H1 (cell line): ENCODE results near the gene ALPK3. TPM values are rescaled to one million over a fixed set of nuclear protein-coding genes. Genes with fewer than 3 reads are reported as not detected.

Experiments
- CTCF ChIA-PET: fragments of 300-600 bp; sonication (Branson Sonifier 250); formaldehyde crosslinking; loops from one replicate; lab custom pipeline; 2021; ENCODE audit not compliant: partially characterized antibody; lab: Charles Lee
- POLR2A ChIA-PET: fragments of 300-600 bp; sonication (Branson Sonifier 250); formaldehyde crosslinking; loops from one replicate; lab custom pipeline; 2021; ENCODE audit warnings: inconsistent platforms; ENCODE audit not compliant: partially characterized antibody; lab: Charles Lee
- DNase-seq, 2 experiments: peaks; one replicate each; pipeline versions ENCODE4 v3.0.0 to v3.0.0-alpha.2; 2010 to 2022; ENCODE audit warnings: low spot score in 2 of 2, low read depth in 1 of 2, mixed read lengths in 1 of 2
- FAIRE-seq: peaks from 2 replicates; lab custom pipeline; 2011; peaks lifted over from hg19 to GRCh38; lab: Jason Lieb, UNC
- H2AFZ ChIP-seq: 2 replicates; pipeline ENCODE4 v1.8.1; 2012; ENCODE audit warnings: low read length, inconsistent platforms
- H2AK5ac ChIP-seq: 2 replicates; pipeline ENCODE4 v1.6.1; 2013; ENCODE audit warnings: low read depth, low read length
- H2BK120ac ChIP-seq: replicated peaks from 2 replicates; pipeline ENCODE3; 2013; ENCODE audit warnings: low read depth, low read length, inconsistent platforms
- H2BK12ac ChIP-seq: 2 replicates; pipeline ENCODE4 v1.6.1; 2013; ENCODE audit warnings: low read depth, low read length
- H2BK15ac ChIP-seq: 2 replicates; pipeline ENCODE4 v1.6.1; 2013; ENCODE audit warnings: low read length
- H2BK20ac ChIP-seq: 2 replicates; pipeline ENCODE4 v1.6.1; 2013; ENCODE audit warnings: low read length
- H2BK5ac ChIP-seq: 2 replicates; pipeline ENCODE4 v1.6.1; 2013; ENCODE audit warnings: low read depth, low read length
- H3K14ac ChIP-seq: 2 replicates; pipeline ENCODE4 v1.6.1; 2013; ENCODE audit warnings: inconsistent platforms; ENCODE audit not compliant: insufficient read length
- H3K18ac ChIP-seq: 2 replicates; pipeline ENCODE4 v1.6.1; 2013; ENCODE audit warnings: low read length; ENCODE audit errors: extremely low read depth
- H3K23ac ChIP-seq: 2 replicates; pipeline ENCODE4 v1.6.1; 2013; ENCODE audit warnings: inconsistent platforms; ENCODE audit not compliant: insufficient read length
- H3K23me2 ChIP-seq: 2 replicates; pipeline ENCODE4 v1.6.1; 2013; ENCODE audit warnings: low read depth, low read length
- H3K27ac ChIP-seq: 2 replicates; pipeline ENCODE4 v1.6.1; 2011; ENCODE audit warnings: low read depth, low read length, inconsistent platforms
- H3K27me3 ChIP-seq, 4 experiments: replicated peaks in 1 of 4; 1 replicate in 1 of 4; 2 replicates in 3 of 4; pipeline versions ENCODE4 v1.6.1 to v1.8.1; 2011 to 2013; ENCODE audit warnings: low read length in 3 of 4, mild to moderate bottlenecking in 3 of 4, inconsistent platforms in 2 of 4, mixed read lengths in 2 of 4, moderate library complexity in 1 of 4; ENCODE audit not compliant: control insufficient read depth in 3 of 4, insufficient read depth in 3 of 4; ENCODE audit errors: extremely low read depth in 1 of 4
- H3K36me3 ChIP-seq, 4 experiments: 2 replicates each; pipeline versions ENCODE4 v1.6.1 to v1.8.1; 2011 to 2013; ENCODE audit warnings: mild to moderate bottlenecking in 4 of 4, low read length in 3 of 4, moderate library complexity in 2 of 4, control low read depth in 1 of 4, inconsistent platforms in 1 of 4; ENCODE audit not compliant: insufficient read depth in 4 of 4, control insufficient read depth in 2 of 4
- H3K4ac ChIP-seq: replicated peaks from 2 replicates; pipeline ENCODE3; 2013; ENCODE audit warnings: low read length, low read depth, mixed read lengths, inconsistent platforms; ENCODE audit not compliant: insufficient read length
- H3K4me1 ChIP-seq, 4 experiments: replicated peaks in 1 of 4; 1 replicate in 1 of 4; 2 replicates in 3 of 4; pipeline versions ENCODE4 v1.6.1 to v1.8.1; 2011 to 2013; ENCODE audit warnings: low read length in 3 of 4, inconsistent platforms in 2 of 4, mixed read lengths in 1 of 4; ENCODE audit not compliant: insufficient read depth in 4 of 4, control insufficient read depth in 3 of 4
- H3K4me2 ChIP-seq, 2 experiments: 2 replicates each; pipeline versions ENCODE4 v1.6.1 to v1.8.1; 2011 to 2013; ENCODE audit warnings: low read depth in 2 of 2, low read length in 2 of 2, control low read depth in 1 of 2, inconsistent platforms in 1 of 2, mild to moderate bottlenecking in 1 of 2; ENCODE audit not compliant: insufficient read depth in 1 of 2
- H3K4me3 ChIP-seq, 4 experiments: fragments of 200-600, 300-600 bp in 1 of 4; sonication (generic), shearing (Covaris generic), sonication (Bioruptor Twin) in 1 of 4; 2 replicates each; pipeline versions ENCODE4 v1.5.1 to v1.8.1; 2011 to 2016; ENCODE audit warnings: low read length in 4 of 4, low read depth in 3 of 4, control low read depth in 2 of 4, inconsistent platforms in 2 of 4, mild to moderate bottlenecking in 2 of 4, mixed read lengths in 1 of 4, moderate library complexity in 1 of 4; ENCODE audit not compliant: insufficient read depth in 2 of 4; ENCODE audit errors: extremely low read depth in 1 of 4
- H3K56ac ChIP-seq: replicated peaks from 2 replicates; pipeline ENCODE3; 2013; ENCODE audit warnings: low read depth, mild to moderate bottlenecking, mixed read lengths, low read length, inconsistent platforms; ENCODE audit not compliant: insufficient read length
- H3K79me1 ChIP-seq: 2 replicates; pipeline ENCODE4 v1.6.1; 2013; ENCODE audit warnings: low read depth, low read length, control low read depth
- H3K79me2 ChIP-seq, 2 experiments: 2 replicates each; pipeline versions ENCODE4 v1.6.1 to v1.8.1; 2012 to 2013; ENCODE audit warnings: low read length in 2 of 2, mild to moderate bottlenecking in 2 of 2, inconsistent platforms in 1 of 2; ENCODE audit not compliant: insufficient read depth in 2 of 2, control insufficient read depth in 1 of 2
- H3K9ac ChIP-seq, 4 experiments: replicated peaks in 1 of 4; 1 replicate in 1 of 4; 2 replicates in 3 of 4; pipeline versions ENCODE4 v1.6.1 to v1.8.1; 2011 to 2013; ENCODE audit warnings: low read depth in 3 of 4, low read length in 3 of 4, control low read depth in 2 of 4, mild to moderate bottlenecking in 2 of 4, moderate library complexity in 2 of 4, inconsistent platforms in 1 of 4; ENCODE audit errors: extremely low read depth in 1 of 4
- H3K9me3 ChIP-seq, 2 experiments: 2 replicates each; pipeline versions ENCODE4 v1.6.1 to v1.8.1; 2012 to 2013; ENCODE audit warnings: mild to moderate bottlenecking in 2 of 2, moderate library complexity in 2 of 2, control low read depth in 1 of 2, inconsistent platforms in 1 of 2, low read depth in 1 of 2, low read length in 1 of 2, mixed read lengths in 1 of 2; ENCODE audit not compliant: insufficient read depth in 2 of 2
- H4K20me1 ChIP-seq, 2 experiments: replicated peaks in 1 of 2; 2 replicates each; pipeline versions ENCODE3 to v1.8.1; 2011 to 2013; ENCODE audit warnings: inconsistent platforms in 2 of 2, low read length in 2 of 2, mild to moderate bottlenecking in 1 of 2; ENCODE audit not compliant: insufficient read depth in 2 of 2, control insufficient read depth in 1 of 2
- H4K5ac ChIP-seq: 2 replicates; pipeline ENCODE4 v1.6.1; 2013; ENCODE audit warnings: low read length, low read depth, mixed read lengths, inconsistent platforms; ENCODE audit not compliant: insufficient read length
- H4K8ac ChIP-seq: 2 replicates; pipeline ENCODE4 v1.8.0; 2013; ENCODE audit warnings: mild to moderate bottlenecking, moderate library complexity, low read length, inconsistent platforms; ENCODE audit not compliant: insufficient read depth; ENCODE audit errors: extremely low read depth
- H4K91ac ChIP-seq: replicated peaks from 2 replicates; pipeline ENCODE3; 2013; ENCODE audit warnings: low read length, mixed read lengths, inconsistent platforms; ENCODE audit not compliant: insufficient read length
- ASH2L ChIP-seq: fragments of 200-600, 300-600 bp; sonication (generic); IDR thresholded peaks from one replicate; pipeline ENCODE4 v1.7.1; 2017; ENCODE audit warnings: low read length
- CBX5 ChIP-seq: fragments of 300-800, 300-1000 bp; sonication (generic); IDR thresholded peaks from 2 replicates; pipeline ENCODE4 v1.7.1; 2016; ENCODE audit warnings: antibody characterized with exemption, low read length, low read depth
- CHD2 ChIP-seq: IDR thresholded peaks from 2 replicates; pipeline ENCODE4 v1.6.1; 2012; ENCODE audit warnings: low read length, improper control_type of control experiment
- CREB1 ChIP-seq: IDR thresholded peaks from 2 replicates; pipeline ENCODE4 v1.6.1; 2012; ENCODE audit warnings: inconsistent platforms
- E2F6 ChIP-seq: IDR thresholded peaks from 2 replicates; pipeline ENCODE4 v1.6.1; 2012; ENCODE audit warnings: inconsistent platforms
- EZH2 ChIP-seq: fragments of 200-600 bp; sonication (generic); IDR thresholded peaks from 2 replicates; pipeline ENCODE4 v1.7.1; 2012; ENCODE audit warnings: low read depth, mild to moderate bottlenecking, moderate library complexity, low read length, inconsistent platforms; ENCODE audit not compliant: severe bottlenecking
- JUND ChIP-seq: IDR thresholded peaks from 2 replicates; pipeline ENCODE4 v1.6.1; 2011; ENCODE audit warnings: mild to moderate bottlenecking, improper control_type of control experiment, low read length
- KDM1A ChIP-seq: fragments of 200-600, 300-600 bp; sonication (generic); IDR thresholded peaks from 2 replicates; pipeline ENCODE4 v1.7.1; 2016; ENCODE audit warnings: mild to moderate bottlenecking, low read length, borderline replicate concordance
- MAFK ChIP-seq: IDR thresholded peaks from 2 replicates; pipeline ENCODE4 v1.6.1; 2012; ENCODE audit warnings: low read depth, mild to moderate bottlenecking, improper control_type of control experiment, low read length
- MAX ChIP-seq: IDR thresholded peaks from 2 replicates; pipeline ENCODE4 v1.6.1; 2012; ENCODE audit warnings: inconsistent platforms
- NRF1 ChIP-seq: IDR thresholded peaks from 2 replicates; pipeline ENCODE4 v1.6.1; 2011; ENCODE audit warnings: mild to moderate bottlenecking, low read depth, low read length, improper control_type of control experiment
- RFX5 ChIP-seq: IDR thresholded peaks from 2 replicates; pipeline ENCODE4 v1.6.1; 2011; ENCODE audit warnings: low read depth, low read length, improper control_type of control experiment, borderline replicate concordance
- SIN3A ChIP-seq, 2 experiments: IDR thresholded peaks in 1 of 2; conservative IDR thresholded peaks in 1 of 2; 2 replicates each; pipeline ENCODE4 v1.6.1; 2011 to 2012; ENCODE audit warnings: low read length in 2 of 2, improper control_type of control experiment in 1 of 2, low read depth in 1 of 2, mild to moderate bottlenecking in 1 of 2
- SP4 ChIP-seq: IDR thresholded peaks from 2 replicates; pipeline ENCODE4 v1.6.1; 2012; ENCODE audit warnings: low read length, inconsistent platforms
- WGBS, 2 experiments: shearing (Covaris generic) in 1 of 2; methylation state at CpG; one replicate each; pipeline versions ENCODE4 v1.1.6 to v1.1.7; 2013 to 2015; ENCODE audit warnings: low lambda C conversion rate in 2 of 2, mixed read lengths in 2 of 2, inconsistent platforms in 1 of 2, low coverage in 1 of 2, missing lambda C conversion rate in 1 of 2; ENCODE audit not compliant: insufficient replicate concordance in 2 of 2, insufficient coverage in 1 of 2, insufficient read length in 1 of 2; ENCODE audit errors: extremely low coverage in 1 of 2, missing lambda C conversion rate in 1 of 2; 5-methylcytosine and 5-hydroxymethylcytosine counted together
- polyA plus RNA-seq, 7 experiments: library from polyadenylated mRNA; depleted of rRNA in 3 of 7; stranded (reverse) in 5 of 7; unstranded in 2 of 7; fragments of >200 nt in 5 of 7; fragments of 200-250 nt in 2 of 7; gene quantifications; 1 replicate in 5 of 7; 2 replicates in 1 of 7; 4 replicates in 1 of 7; pipeline versions ENCODE4 v1.2.1 to v1.2.3, GENCODE V29; 2011 to 2013; ENCODE audit warnings: missing spikeins in 2 of 7, mixed read lengths in 2 of 7
- total RNA-seq: library from RNA; stranded (reverse); fragmentation: NEBNext Ultra II Directional; extraction: Animal tissue kit (Norgen Biotek cat#: 25700); gene quantifications from 2 replicates; pipeline ENCODE4 v1.2.1, GENCODE V29; 2021

ALPK3 gene
- total and polyA plus RNA-seq, 2 of the 8 experiments (the other 6 are each of a cell fraction or from before 2014, with no cell fraction given): 4.4 to 19.2 TPM

- Histone ChIP-seq H3K79me1 (no peaks in the 10 kb centered on the region), H4K8ac (no peak overlapping the region), H3K79me2 (no peaks in the 10 kb centered on the region), H4K20me1 (no peaks in the 10 kb centered on the region), H2AK5ac (no peak overlapping the region), H2BK12ac (no peak overlapping the region), H3K4me1 (peaks cover 0 to 8% (median 1%) of the 10 kb centered on the region in 4 experiments; a peak in 4 of 7 replicates), H3K23me2 (no peaks in the 10 kb centered on the region), H2BK20ac (no peak overlapping the region), H3K27ac (no peak overlapping the region), H3K56ac (no peak overlapping the region), H3K9ac (no peak overlapping the region), H3K4me2 (no peak overlapping the region), H3K23ac (no peak overlapping the region), H4K91ac (no peak overlapping the region), H3K36me3 (no peaks in the 10 kb centered on the region), H3K4ac (no peak overlapping the region), H3K4me3 (no peak overlapping the region), H2BK5ac (no peak overlapping the region), H2AFZ (no peak overlapping the region), H3K27me3 (0 out of 7 replicates have a peak, but pooled peaks cover 0 to 3% (median 0%) of the 10 kb centered on the region in 4 experiments), H3K9me3 (no peaks in the 10 kb centered on the region), H3K18ac (no peak overlapping the region; the same call in 1 of the 2 replicates), H4K5ac (no peak overlapping the region), H2BK15ac (no peak overlapping the region), H3K14ac (no peak overlapping the region), H2BK120ac (no peak overlapping the region)
- DNase-seq: no peak
- FAIRE-seq: no peak
- ChIA-PET POLR2A (interaction anchor here (0.6 kb wide), 1 partner anchor 160 kb away, joined by 3 read pairs; no protein-coding TSS in a partner anchor), CTCF (interaction anchor here (0.8 to 1.5 kb wide), 6 partner anchors 9 to 37 kb away, joined by 3 to 8 read pairs (median 3); no protein-coding TSS in a partner anchor)
- WGBS, 2 experiments: 78% methylated on average over 6 of the region's 6 CpGs; no CpG with 5 or more reads in 1 of the 2 experiments
- TF ChIP-seq MAX: no peak
- TF ChIP-seq CREB1: no peak
- no peak for TF ChIP-seq MAFK
- TF ChIP-seq KDM1A: no peak
- TF ChIP-seq ASH2L: no peak
- no peak for TF ChIP-seq E2F6
- TF ChIP-seq NRF1: no peak
- TF ChIP-seq CBX5: no peak
- TF ChIP-seq SIN3A (conservative IDR thresholded peaks at IDR 0.05 in 1 of 2, IDR thresholded peaks at IDR 0.05 in 1 of 2; ENCODE audit: low read depth in 1 of 2, low read length in 2 of 2): no peak
- TF ChIP-seq JUND: no peak
- no peak for TF ChIP-seq EZH2
- no peak for TF ChIP-seq RFX5
- TF ChIP-seq CHD2: no peak
- TF ChIP-seq SP4: no peak
Observed at GRCh38 chr15:84891339-84891738, 74.2 kb downstream of the ALPK3 start.
